Suprapubic skin (tissue), 4 donors: ENCODE results near the gene MTCL1. TPM values are rescaled to one million over a fixed set of nuclear protein-coding genes. Genes with fewer than 3 reads are reported as not detected.

Source experiments
- DNase-seq, 2 donors: peaks; one replicate each; pipeline ENCODE4 v3.0.0-alpha.2; 2019; ENCODE audit warnings: low spot score in 2 of 2
- H3K27ac ChIP-seq: fragments of 200-600 bp; sonication (generic); one replicate; pipeline ENCODE4 v1.5.1; 2019
- H3K27me3 ChIP-seq: fragments of 200-600 bp; sonication (generic); one replicate; pipeline ENCODE4 v1.5.1; 2019
- H3K36me3 ChIP-seq: fragments of 200-600 bp; sonication (generic); one replicate; pipeline ENCODE4 v1.5.1; 2019
- H3K4me1 ChIP-seq: fragments of 200-600 bp; sonication (generic); one replicate; pipeline ENCODE4 v1.5.1; 2019
- H3K4me3 ChIP-seq: fragments of 200-600 bp; sonication (generic); one replicate; pipeline ENCODE4 v1.5.1; 2019; ENCODE audit warnings: mild to moderate bottlenecking
- H3K9me3 ChIP-seq: fragments of 200-600 bp; sonication (generic); one replicate; pipeline ENCODE4 v1.5.1; 2019
- CTCF ChIP-seq, 2 donors: fragments of 200-600 bp in 1 of 2; fragments of 450-650 bp in 1 of 2; sonication (generic) in 1 of 2; IDR thresholded peaks; one replicate each; pipeline ENCODE4 v1.5.1; 2016 to 2019; ENCODE audit warnings: antibody characterized with exemption in 2 of 2, mild to moderate bottlenecking in 1 of 2, moderate library complexity in 1 of 2
- EP300 ChIP-seq: sonication (generic); formaldehyde crosslinking; IDR thresholded peaks from one replicate; pipeline ENCODE4 v1.6.1; 2017; ENCODE audit warnings: antibody characterized with exemption
- POLR2A ChIP-seq, 2 donors: fragments of 450-650 bp; IDR thresholded peaks; one replicate each; pipeline ENCODE4 v1.6.1; 2017; ENCODE audit warnings: antibody characterized with exemption in 2 of 2, mild to moderate bottlenecking in 2 of 2, moderate library complexity in 2 of 2
- POLR2AphosphoS5 ChIP-seq, 3 donors: sonication (generic); formaldehyde crosslinking; IDR thresholded peaks; one replicate each; pipeline ENCODE4 v1.6.1; 2017; ENCODE audit warnings: antibody characterized with exemption in 3 of 3
- WGBS: methylation state at CpG from one replicate; pipeline ENCODE4 v1.1.5; 2018; 5-methylcytosine and 5-hydroxymethylcytosine counted together
- total RNA-seq, 4 donors: library from RNA; depleted of rRNA; stranded (reverse); fragments of >200 nt; gene quantifications; one replicate each; pipeline ENCODE4 v1.1.0, GENCODE V29; 2016

MTCL1 gene
- total RNA-seq, 4 donors from 2014 or later = 7.0 to 9.4 (median 8.1) TPM

DNA sequence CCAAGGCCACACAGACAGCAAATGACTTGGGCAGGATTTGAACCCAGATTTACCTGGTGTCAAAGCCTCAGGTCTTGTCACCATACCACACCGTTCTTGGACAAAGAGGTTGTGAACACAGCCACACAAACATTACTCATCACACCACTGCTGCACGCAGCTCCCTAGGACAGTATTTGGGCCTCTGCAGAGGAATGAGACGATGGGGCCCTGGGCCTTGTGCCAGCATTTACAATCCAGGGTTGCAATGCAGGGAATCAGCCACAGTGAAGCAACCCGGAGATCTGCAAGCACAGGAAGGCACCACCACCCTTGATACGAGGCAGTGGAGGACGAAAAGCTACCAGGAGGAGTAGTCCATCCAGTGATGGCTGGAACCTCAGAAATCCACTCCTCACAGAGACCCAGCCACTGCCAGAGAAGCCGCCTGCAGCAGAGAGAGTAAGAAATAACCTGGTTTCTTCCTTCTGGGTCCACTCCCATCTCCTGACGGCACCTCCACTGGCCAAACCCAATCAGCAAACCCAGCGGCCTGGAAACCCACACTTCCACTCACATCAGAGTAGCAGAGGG lies 3.7 kb upstream of the MTCL1 start:
- DNase-seq = no peak
- TF ChIP-seq CTCF (IDR thresholded peaks at IDR 0.05) (no peak), POLR2AphosphoS5 (IDR thresholded peaks at IDR 0.05) (no peak), EP300 (no peak), POLR2A (IDR thresholded peaks at IDR 0.05) (no peak)

GRCh38 chr18:8702668-8703067 lies 2.7 kb upstream of the MTCL1 start:
- TF ChIP-seq EP300 (no peak), POLR2AphosphoS5 (IDR thresholded peaks at IDR 0.05) (no peak), CTCF (IDR thresholded peaks at IDR 0.05) (no peak), POLR2A (IDR thresholded peaks at IDR 0.05) (no peak)

More for the DNA sequence above, 3.7 kb upstream of the MTCL1 start:
- Histone ChIP-seq H3K4me3 (no peak overlapping the region), H3K4me1 (peaks cover 21% of the 10 kb centered on the region), H3K36me3 (no peaks in the 10 kb centered on the region), H3K27ac (no peak overlapping the region), H3K9me3 (no peaks in the 10 kb centered on the region), H3K27me3 (peaks cover 8% of the 10 kb centered on the region)
- WGBS = 81% methylated on average over 9 of the region's 9 CpGs

GRCh38 chr18:8703092-8703709 lies 2.2 kb upstream of the MTCL1 start:
- Histone ChIP-seq H3K27ac (no peak overlapping the region), H3K36me3 (no peaks in the 10 kb centered on the region), H3K4me1 (peaks cover 29% of the 10 kb centered on the region), H3K9me3 (no peaks in the 10 kb centered on the region), H3K4me3 (no peak overlapping the region), H3K27me3 (peaks cover 9% of the 10 kb centered on the region)
- DNase-seq = no peak
- TF ChIP-seq CTCF (IDR thresholded peaks at IDR 0.05) (no peak), POLR2A (IDR thresholded peaks at IDR 0.05) (no peak), EP300 (no peak), POLR2AphosphoS5 (IDR thresholded peaks at IDR 0.05) (no peak)
- WGBS = 72% methylated on average over 25 of the region's 25 CpGs

More at GRCh38 chr18:8702668-8703067, 2.7 kb upstream of the MTCL1 start:
- Histone ChIP-seq H3K9me3 (no peaks in the 10 kb centered on the region), H3K4me3 (no peak overlapping the region), H3K36me3 (no peaks in the 10 kb centered on the region), H3K27ac (no peak overlapping the region), H3K27me3 (peaks cover 9% of the 10 kb centered on the region), H3K4me1 (peaks cover 29% of the 10 kb centered on the region)
- DNase-seq = no peak

DNA sequence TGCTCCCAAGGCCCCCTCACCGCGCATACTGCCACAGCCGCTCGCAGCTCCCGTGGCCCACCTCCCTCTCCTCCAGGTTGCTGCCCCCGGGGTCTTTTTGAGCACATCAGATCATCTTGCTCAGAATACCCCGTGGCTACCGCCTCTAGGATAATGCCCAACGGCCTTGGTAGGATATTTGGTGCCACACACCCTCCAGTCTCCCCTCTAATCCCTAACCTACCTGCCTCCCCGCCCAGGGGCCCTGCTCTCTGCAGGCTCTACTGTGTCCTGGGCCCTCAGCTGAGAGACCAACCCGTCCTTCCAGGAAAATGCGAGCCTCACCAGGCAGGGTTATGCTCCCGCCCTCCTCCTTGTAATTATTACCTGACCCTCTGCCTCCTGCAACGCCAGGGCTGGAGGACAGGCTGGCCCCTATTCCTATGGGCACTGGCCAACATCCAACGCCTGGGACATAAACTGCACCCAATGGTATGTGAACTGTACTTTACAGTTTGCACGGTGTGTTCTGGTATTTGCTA lies 1.5 kb upstream of the MTCL1 start:
- no peaks in the 10 kb centered on the region for H3K36me3 ChIP-seq
- peak overlapping the region; percentile 60 for H3K4me3 ChIP-seq
- no peak for DNase-seq
- TF ChIP-seq EP300 (no peak), POLR2AphosphoS5 (IDR thresholded peaks at IDR 0.05) (no peak), POLR2A (IDR thresholded peaks at IDR 0.05) (no peak), CTCF (IDR thresholded peaks at IDR 0.05) (no peak)
- H3K27ac ChIP-seq = no peak overlapping the region
- peaks cover 9% of the 10 kb centered on the region for H3K27me3 ChIP-seq
- no peaks in the 10 kb centered on the region for H3K9me3 ChIP-seq
- peaks cover 29% of the 10 kb centered on the region for H3K4me1 ChIP-seq
- WGBS = 68% methylated on average over 16 of the region's 16 CpGs
